Measurements from ENCODE around the gene SPTBN4. TPM values are rescaled to one million over a fixed set of nuclear protein-coding genes. Genes with fewer than 3 reads are reported as not detected.

The SPTBN4 gene
- total RNA-seq, 1 donor from 2014 or later, result 0.20 TPM

GRCh38 chr19:40605216-40605971, 138.6 kb downstream of the SPTBN4 start:
- peak; percentile 59 for ATAC-seq

- peak; percentile 8 for ATAC-seq
These were observed 140.8 kb downstream of the SPTBN4 start for GRCh38 chr19:40607311-40608239.

DNA sequence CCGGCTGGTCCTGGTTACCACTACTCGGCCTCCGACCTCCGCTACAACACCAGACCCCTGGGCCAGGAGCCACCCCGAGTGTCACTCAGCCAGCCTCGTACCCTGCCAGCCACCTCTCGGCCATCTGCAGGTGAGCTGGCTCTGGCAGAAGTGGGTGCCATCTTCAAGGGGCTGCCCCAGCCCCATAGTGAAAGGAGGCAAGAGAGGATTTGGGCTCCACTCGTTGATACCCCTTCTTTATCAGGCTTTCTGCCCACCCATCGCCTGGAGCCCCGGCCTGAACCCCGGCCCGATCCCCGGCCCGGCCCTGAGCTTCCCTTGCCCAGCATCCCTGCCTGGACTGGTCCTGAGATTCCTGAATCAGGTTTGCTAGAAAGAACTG, 141.4 kb downstream of the SPTBN4 start:
- ATAC-seq, result no peak

DNA sequence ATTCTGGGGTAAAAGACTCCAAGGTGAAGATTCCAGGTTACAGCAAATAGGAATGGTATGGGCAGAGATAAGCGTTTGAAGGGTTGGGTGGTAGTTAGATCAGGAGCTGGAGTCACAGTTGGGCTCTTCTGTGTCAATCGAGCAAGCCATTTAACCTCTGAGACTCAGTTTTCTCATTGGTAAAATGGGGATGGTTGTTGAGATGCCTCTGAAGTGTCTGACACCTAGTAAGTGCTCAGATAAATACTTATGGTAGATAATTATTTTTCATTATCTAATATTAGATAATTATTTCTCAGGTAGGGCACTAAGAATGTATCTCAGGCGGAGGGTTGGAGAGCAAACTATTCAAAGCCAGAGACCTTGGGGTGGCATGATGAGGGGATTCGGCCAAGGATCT, 142.2 kb downstream of the SPTBN4 start:
- no peak for ATAC-seq

GRCh38 chr19:40609561-40610395, 143.0 kb downstream of the SPTBN4 start:
- ATAC-seq, result peak; percentile 63

GRCh38 chr19:40610396-40611064, 143.7 kb downstream of the SPTBN4 start:
- ATAC-seq, result peak; percentile 16

- peak; percentile 20 for ATAC-seq
These were observed 144.3 kb downstream of the SPTBN4 start for GRCh38 chr19:40611096-40611495.

GRCh38 chr19:40611900-40612698, 145.3 kb downstream of the SPTBN4 start:
- ATAC-seq, result no peak

GRCh38 chr19:40612831-40613689, 146.3 kb downstream of the SPTBN4 start:
- peak; percentile 24 for ATAC-seq

- ATAC-seq, result peak; percentile 51
These were observed 147.2 kb downstream of the SPTBN4 start for GRCh38 chr19:40613690-40614621.

DNA sequence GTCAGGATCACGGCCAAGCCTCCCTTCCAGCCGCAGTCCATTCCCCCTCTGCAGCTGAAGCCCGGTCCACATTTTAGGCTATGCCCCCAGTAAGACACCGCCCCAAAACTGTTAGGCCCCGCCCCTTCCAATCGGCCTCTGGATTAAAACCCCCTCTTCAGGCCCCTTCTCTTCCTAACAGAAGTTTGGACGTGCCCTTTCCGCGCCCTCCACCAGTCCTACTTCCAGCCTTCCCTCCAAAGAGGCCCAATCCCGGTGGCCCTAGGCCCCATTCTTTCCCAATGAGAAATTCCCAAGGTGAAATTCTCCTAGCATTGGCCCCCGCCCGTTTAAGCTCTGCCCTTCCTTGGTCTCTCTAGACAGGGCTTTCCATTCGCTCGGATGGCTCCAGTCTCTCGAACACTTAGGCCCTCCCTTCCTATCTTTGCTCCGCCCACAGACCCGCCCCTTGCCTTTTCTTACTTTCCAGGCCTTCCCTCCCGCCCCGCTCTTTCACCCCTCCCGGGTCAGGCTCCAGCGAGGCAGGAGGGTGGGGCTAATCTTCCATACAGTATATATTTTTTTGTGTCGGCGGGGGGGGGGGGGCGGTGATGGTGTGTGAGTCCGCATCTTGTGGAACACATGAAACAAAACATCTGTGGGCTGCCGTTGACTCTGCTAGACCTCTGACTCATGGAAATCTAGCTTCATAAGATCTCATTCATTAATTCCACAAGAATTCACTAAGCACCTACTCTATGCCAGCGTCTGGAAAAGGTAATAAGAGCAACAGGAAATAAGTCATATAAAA, 148.0 kb downstream of the SPTBN4 start:
- peak; percentile 37 for ATAC-seq

- ATAC-seq, result no peak
These were observed 149.4 kb downstream of the SPTBN4 start for GRCh38 chr19:40616178-40616577.

DNA sequence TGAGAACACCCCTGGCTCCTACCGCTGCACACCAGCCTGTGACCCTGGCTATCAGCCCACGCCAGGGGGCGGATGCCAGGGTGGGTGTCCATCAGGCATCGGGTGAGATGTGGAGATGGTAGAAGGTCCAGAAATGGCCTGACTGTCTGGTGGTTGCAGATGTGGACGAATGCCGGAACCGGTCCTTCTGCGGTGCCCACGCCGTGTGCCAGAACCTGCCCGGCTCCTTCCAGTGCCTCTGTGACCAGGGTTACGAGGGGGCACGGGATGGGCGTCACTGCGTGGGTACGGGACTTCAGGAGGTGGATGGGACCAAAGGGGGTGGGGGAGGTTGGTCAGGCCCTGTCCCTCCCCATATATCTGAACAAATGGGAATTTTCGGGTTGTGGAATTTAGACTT, 150.1 kb downstream of the SPTBN4 start:
- ATAC-seq, result no peak

GRCh38 chr19:40617961-40618360, 151.2 kb downstream of the SPTBN4 start:
- no peak for ATAC-seq

GRCh38 chr19:40619333-40620160, 152.7 kb downstream of the SPTBN4 start:
- ATAC-seq, result no peak

DNA sequence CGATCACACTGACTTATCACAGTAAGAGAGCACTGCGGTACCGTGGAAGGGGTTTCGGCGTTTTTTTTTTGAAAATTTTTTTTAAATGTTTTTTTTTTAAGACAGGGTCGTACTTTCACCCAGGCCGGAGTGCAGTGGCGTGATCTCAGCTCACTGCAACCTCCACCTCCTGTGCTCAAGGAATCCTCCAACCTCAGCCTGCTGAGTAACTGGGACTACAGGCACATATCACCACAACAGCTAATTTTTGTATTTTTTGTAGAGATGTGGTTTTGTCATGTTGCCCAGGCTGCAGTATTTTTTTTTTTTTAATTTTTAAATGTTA, 153.3 kb downstream of the SPTBN4 start:
- ATAC-seq, result no peak

GRCh38 chr19:40621283-40621682, 154.5 kb downstream of the SPTBN4 start:
- no peak for ATAC-seq

Data from esophagus mucosa (tissue), 1 donor.